K562 (cell line): ENCODE data around the gene CCDC167. TPM values are rescaled to one million over a fixed set of nuclear protein-coding genes. Genes with fewer than 3 reads are reported as not detected.
A peak's percentile ranks its signal among the peaks of the same experiment; 100 is the strongest.

Source experiments
- CBX3 ChIP-seq, 2 experiments: IDR thresholded peaks; 1 replicate in 1 of 2; 2 replicates in 1 of 2; pipeline ENCODE4 v1.6.1; 2012; ENCODE audit warnings: inconsistent platforms in 2 of 2, low read length in 2 of 2, borderline replicate concordance in 1 of 2, control low read depth in 1 of 2
- CEBPB ChIP-seq: fragments of 450-650 bp; IDR thresholded peaks from 2 replicates; pipeline ENCODE4 v1.6.1; 2016; ENCODE audit warnings: missing genetic modification characterization, missing compliant biosample characterization
- CREB1 ChIP-seq, 2 experiments: sonication (generic) in 1 of 2; formaldehyde crosslinking in 1 of 2; IDR thresholded peaks; 2 replicates each; pipeline versions ENCODE4 v1.6.1 to v1.8.0; 2012 to 2022; ENCODE audit warnings: inconsistent platforms in 1 of 2, mild to moderate bottlenecking in 1 of 2, missing genetic modification reagents in 1 of 2, moderate library complexity in 1 of 2
- ERF ChIP-seq: fragments of 450-650 bp; formaldehyde crosslinking; IDR thresholded peaks from 2 replicates; pipeline ENCODE4 v1.4.0; 2020; ENCODE audit warnings: mild to moderate bottlenecking, mixed read lengths
- JUND ChIP-seq, 2 experiments: IDR thresholded peaks; 2 replicates in 1 of 2; 3 replicates in 1 of 2; pipeline ENCODE4 v1.6.1; 2011; ENCODE audit warnings: borderline replicate concordance in 2 of 2, low read depth in 2 of 2, low read length in 2 of 2, improper control_type of control experiment in 1 of 2, missing biosample characterization in 1 of 2, missing genetic modification characterization in 1 of 2, missing genetic modification reagents in 1 of 2
- MCM5 ChIP-seq: fragments of 450-650 bp; IDR thresholded peaks from 2 replicates; pipeline ENCODE4 v1.6.1; 2016; ENCODE audit warnings: low read depth
- TCF7 ChIP-seq: sonication (generic); IDR thresholded peaks from 2 replicates; pipeline ENCODE4 v1.6.1; 2016; ENCODE audit warnings: antibody characterized with exemption, borderline replicate concordance
- ZNF282 ChIP-seq: sonication (generic); formaldehyde crosslinking; IDR thresholded peaks from 2 replicates; pipeline ENCODE4 v1.8.1; 2023; ENCODE audit warnings: missing genetic modification reagents
- ZNF431 ChIP-seq: sonication (generic); formaldehyde crosslinking; IDR thresholded peaks from 2 replicates; pipeline ENCODE4 v1.8.0; 2022; ENCODE audit warnings: mild to moderate bottlenecking, missing genetic modification reagents
- ZSCAN32 ChIP-seq: fragments of 450-650 bp; formaldehyde crosslinking; IDR thresholded peaks from 2 replicates; pipeline ENCODE4 v1.4.0; 2020; ENCODE audit warnings: mild to moderate bottlenecking, moderate library complexity
- polyA plus RNA-seq, 8 experiments: library from polyadenylated mRNA; depleted of rRNA in 4 of 8; stranded (reverse) in 5 of 8; unstranded in 3 of 8; fragments of >200 nt; fragmentation: Nextera tagmentation in 2 of 8; fragmentation: Illumina TruSeq in 1 of 8; extraction: Ambion mirVana in 2 of 8; extraction: Trizol in 1 of 8; gene quantifications; 2 replicates each; pipeline versions ENCODE4 v1.2.1 to v1.2.3, GENCODE V29; 2011 to 2014; ENCODE audit warnings: inconsistent platforms in 1 of 8, missing spikeins in 1 of 8
- total RNA-seq, 7 experiments: library from RNA; depleted of rRNA in 6 of 7; stranded (reverse); fragments of >200 nt in 6 of 7; fragmentation: Illumina TruSeq in 2 of 7; extraction: Trizol in 2 of 7; gene quantifications; 2 replicates each; pipeline versions ENCODE4 v1.2.1 to v1.2.3, GENCODE V29; 2011 to 2021; ENCODE audit warnings: low replicate concordance in 1 of 7
- TF ChIP-seq, protein P1 (sequence below), 3 experiments: IDR thresholded peaks in 2 of 3; conservative IDR thresholded peaks in 1 of 3; 2 replicates each; pipeline ENCODE4 v1.5.1; 2011 to 2012; ENCODE audit warnings: low read length in 3 of 3, mild to moderate bottlenecking in 3 of 3, control low read depth in 2 of 3, improper control_type of control experiment in 1 of 3, inconsistent platforms in 1 of 3, low read depth in 1 of 3, mixed read lengths in 1 of 3, moderate library complexity in 1 of 3; ENCODE audit not compliant: insufficient read depth in 2 of 3
- TF ChIP-seq, protein P2 (sequence below): fragments of 450-650 bp; IDR thresholded peaks from 2 replicates; pipeline ENCODE4 v1.6.1; 2014; ENCODE audit warnings: low read depth, mild to moderate bottlenecking, moderate library complexity, borderline replicate concordance
- TF ChIP-seq, protein P3 (sequence below): fragments of 450-650 bp; formaldehyde crosslinking; IDR thresholded peaks from 2 replicates; pipeline ENCODE4 v1.4.0; 2022; ENCODE audit warnings: missing genetic modification characterization
- TF ChIP-seq, protein P4 (sequence below): IDR thresholded peaks from 2 replicates; pipeline ENCODE4 v1.6.1; 2011; ENCODE audit not compliant: insufficient read length; ENCODE audit errors: extremely low read depth

CCDC167 gene
- total and polyA plus RNA-seq, 9 of the 15 experiments (the other 6 are each of a cell fraction or from before 2014, with no cell fraction given) = 26.0 to 114 (median 45.2) TPM

DNA sequence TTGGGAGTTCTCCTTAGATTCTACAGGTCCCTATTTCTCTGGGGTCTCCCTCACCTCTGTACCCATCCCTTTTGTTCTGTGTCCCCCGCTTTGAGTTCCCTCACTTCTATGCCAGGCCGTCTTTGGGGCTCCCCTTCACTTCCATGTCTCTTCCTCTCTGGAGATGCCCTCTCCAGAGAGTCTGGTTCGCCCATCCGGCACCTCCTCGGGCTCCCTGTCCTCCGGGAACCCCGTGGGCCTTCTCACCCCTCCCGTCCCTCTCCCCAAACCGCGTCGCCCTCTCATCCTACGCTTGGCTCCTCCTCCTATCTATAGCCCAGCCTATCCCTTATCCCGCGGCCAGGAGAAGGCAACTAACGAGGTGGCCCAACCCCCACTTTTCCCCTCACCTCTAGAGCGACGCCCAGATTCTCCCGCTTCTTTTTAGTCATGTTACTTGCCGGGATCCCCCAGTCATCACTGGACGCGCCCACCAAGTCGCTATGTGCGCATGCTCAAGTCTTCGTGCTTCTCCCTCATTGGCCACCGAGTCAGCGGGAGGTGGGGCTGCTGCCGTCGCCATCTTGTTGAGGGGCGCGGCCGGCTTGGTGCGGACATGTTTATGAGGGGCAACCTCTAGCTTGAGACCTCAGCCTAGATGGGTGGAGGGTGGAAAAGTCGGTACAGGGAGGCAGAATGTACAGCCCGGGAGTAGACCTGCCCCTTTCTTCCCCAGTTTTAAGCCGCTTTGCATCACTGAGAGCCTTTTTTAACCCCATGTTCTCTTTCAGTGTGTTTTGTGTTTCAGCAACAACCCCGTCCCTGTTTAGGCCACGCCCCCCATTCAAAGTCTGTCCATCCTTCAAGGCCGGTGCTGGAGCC, at the start of gene CCDC167 (continued):
- TF ChIP-seq, protein P1, sequence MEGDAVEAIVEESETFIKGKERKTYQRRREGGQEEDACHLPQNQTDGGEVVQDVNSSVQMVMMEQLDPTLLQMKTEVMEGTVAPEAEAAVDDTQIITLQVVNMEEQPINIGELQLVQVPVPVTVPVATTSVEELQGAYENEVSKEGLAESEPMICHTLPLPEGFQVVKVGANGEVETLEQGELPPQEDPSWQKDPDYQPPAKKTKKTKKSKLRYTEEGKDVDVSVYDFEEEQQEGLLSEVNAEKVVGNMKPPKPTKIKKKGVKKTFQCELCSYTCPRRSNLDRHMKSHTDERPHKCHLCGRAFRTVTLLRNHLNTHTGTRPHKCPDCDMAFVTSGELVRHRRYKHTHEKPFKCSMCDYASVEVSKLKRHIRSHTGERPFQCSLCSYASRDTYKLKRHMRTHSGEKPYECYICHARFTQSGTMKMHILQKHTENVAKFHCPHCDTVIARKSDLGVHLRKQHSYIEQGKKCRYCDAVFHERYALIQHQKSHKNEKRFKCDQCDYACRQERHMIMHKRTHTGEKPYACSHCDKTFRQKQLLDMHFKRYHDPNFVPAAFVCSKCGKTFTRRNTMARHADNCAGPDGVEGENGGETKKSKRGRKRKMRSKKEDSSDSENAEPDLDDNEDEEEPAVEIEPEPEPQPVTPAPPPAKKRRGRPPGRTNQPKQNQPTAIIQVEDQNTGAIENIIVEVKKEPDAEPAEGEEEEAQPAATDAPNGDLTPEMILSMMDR (IDR thresholded peaks at IDR 0.05 in 2 of 3, conservative IDR thresholded peaks at IDR 0.05 in 1 of 3; ENCODE audit: insufficient read depth in 2 of 3, low read depth in 1 of 3, low read length in 3 of 3) = no peak
- no peak for TF ChIP-seq ZNF431
- no peak for TF ChIP-seq ERF (CRISPR knock-in tag)
- TF ChIP-seq CREB1 (IDR thresholded peaks at IDR 0.05) = peak; percentile 88
- TF ChIP-seq CREB1 (CRISPR knock-in tag; IDR thresholded peaks at IDR 0.05) = peak; percentile 82; the same call in 1 of the 2 replicates
- peak; percentile 69 for TF ChIP-seq JUND (IDR thresholded peaks at IDR 0.05; ENCODE audit: borderline replicate concordance, low read depth, low read length)
- peak; percentile 31; the same call in 1 of the 3 replicates for TF ChIP-seq JUND (tag; IDR thresholded peaks at IDR 0.05; ENCODE audit: borderline replicate concordance, low read depth, low read length)
- TF ChIP-seq, protein P2, sequence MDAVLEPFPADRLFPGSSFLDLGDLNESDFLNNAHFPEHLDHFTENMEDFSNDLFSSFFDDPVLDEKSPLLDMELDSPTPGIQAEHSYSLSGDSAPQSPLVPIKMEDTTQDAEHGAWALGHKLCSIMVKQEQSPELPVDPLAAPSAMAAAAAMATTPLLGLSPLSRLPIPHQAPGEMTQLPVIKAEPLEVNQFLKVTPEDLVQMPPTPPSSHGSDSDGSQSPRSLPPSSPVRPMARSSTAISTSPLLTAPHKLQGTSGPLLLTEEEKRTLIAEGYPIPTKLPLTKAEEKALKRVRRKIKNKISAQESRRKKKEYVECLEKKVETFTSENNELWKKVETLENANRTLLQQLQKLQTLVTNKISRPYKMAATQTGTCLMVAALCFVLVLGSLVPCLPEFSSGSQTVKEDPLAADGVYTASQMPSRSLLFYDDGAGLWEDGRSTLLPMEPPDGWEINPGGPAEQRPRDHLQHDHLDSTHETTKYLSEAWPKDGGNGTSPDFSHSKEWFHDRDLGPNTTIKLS = peak; percentile 46; the same call in 1 of the 2 replicates
- TF ChIP-seq ZNF282 (CRISPR knock-in tag) = no peak
- no peak for TF ChIP-seq ZSCAN32 (CRISPR knock-in tag)
- no peak for TF ChIP-seq MCM5
- TF ChIP-seq CBX3 (IDR thresholded peaks at IDR 0.05; ENCODE audit: borderline replicate concordance in 1 of 2, low read length in 2 of 2) = no peak
- TF ChIP-seq, protein P3, sequence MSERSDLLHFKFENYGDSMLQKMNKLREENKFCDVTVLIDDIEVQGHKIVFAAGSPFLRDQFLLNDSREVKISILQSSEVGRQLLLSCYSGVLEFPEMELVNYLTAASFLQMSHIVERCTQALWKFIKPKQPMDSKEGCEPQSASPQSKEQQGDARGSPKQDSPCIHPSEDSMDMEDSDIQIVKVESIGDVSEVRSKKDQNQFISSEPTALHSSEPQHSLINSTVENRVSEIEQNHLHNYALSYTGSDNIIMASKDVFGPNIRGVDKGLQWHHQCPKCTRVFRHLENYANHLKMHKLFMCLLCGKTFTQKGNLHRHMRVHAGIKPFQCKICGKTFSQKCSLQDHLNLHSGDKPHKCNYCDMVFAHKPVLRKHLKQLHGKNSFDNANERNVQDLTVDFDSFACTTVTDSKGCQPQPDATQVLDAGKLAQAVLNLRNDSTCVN (CRISPR knock-in tag) = 0 out of 2 replicates have a peak, but pooled peaks have one; percentile 29
- TF ChIP-seq, protein P4, sequence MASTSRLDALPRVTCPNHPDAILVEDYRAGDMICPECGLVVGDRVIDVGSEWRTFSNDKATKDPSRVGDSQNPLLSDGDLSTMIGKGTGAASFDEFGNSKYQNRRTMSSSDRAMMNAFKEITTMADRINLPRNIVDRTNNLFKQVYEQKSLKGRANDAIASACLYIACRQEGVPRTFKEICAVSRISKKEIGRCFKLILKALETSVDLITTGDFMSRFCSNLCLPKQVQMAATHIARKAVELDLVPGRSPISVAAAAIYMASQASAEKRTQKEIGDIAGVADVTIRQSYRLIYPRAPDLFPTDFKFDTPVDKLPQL = no peak
- TF ChIP-seq CEBPB (tag) = no peak
- no peak for TF ChIP-seq TCF7
